HG02798 (cell line): ENCODE measurements around the gene PLIN5.

Experiments
- ATAC-seq: cut with Tn5 transposase; IDR thresholded peaks from one replicate; pipeline ENCODE4 v1.9.1; 2021; ENCODE audit warnings: mild to moderate bottlenecking; ENCODE audit not compliant: unreplicated experiment, poor library complexity

PLIN5 gene

GRCh38 chr19:4524808-4525562 is 10.0 kb downstream of the PLIN5 start:
- no peak for ATAC-seq

GRCh38 chr19:4523306-4524110 is 11.5 kb downstream of the PLIN5 start:
- no peak for ATAC-seq

GRCh38 chr19:4522291-4523002 is 12.6 kb downstream of the PLIN5 start:
- no peak for ATAC-seq

GRCh38 chr19:4521888-4522242 is 13.2 kb downstream of the PLIN5 start:
- ATAC-seq, result no peak

- ATAC-seq, result no peak
These were observed 13.7 kb downstream of the PLIN5 start for GRCh38 chr19:4521170-4521887.

GRCh38 chr19:4519521-4520277 is 15.3 kb downstream of the PLIN5 start:
- no peak for ATAC-seq

- no peak for ATAC-seq
These were observed 15.9 kb downstream of the PLIN5 start for GRCh38 chr19:4519172-4519496.

- no peak for ATAC-seq
These were observed 16.5 kb downstream of the PLIN5 start, which contains the start of gene PLIN4 for GRCh38 chr19:4518345-4519171. TSS of gene PLIN4 (minus strand) at chr19:4518486. CDS start at chr19:4518272, 214 bp downstream.

- no peak for ATAC-seq
These were observed 17.5 kb downstream of the PLIN5 start for GRCh38 chr19:4517451-4518057.

GRCh38 chr19:4516939-4517300 is 18.1 kb downstream of the PLIN5 start:
- no peak for ATAC-seq

- ATAC-seq, result no peak
These were observed 18.7 kb downstream of the PLIN5 start for GRCh38 chr19:4516199-4516938.

GRCh38 chr19:4515732-4516131 is 19.3 kb downstream of the PLIN5 start:
- no peak for ATAC-seq

GRCh38 chr19:4513248-4513647 is 21.8 kb downstream of the PLIN5 start:
- no peak for ATAC-seq

GRCh38 chr19:4512070-4512469 is 23.0 kb downstream of the PLIN5 start:
- no peak for ATAC-seq

GRCh38 chr19:4511300-4512054 is 23.5 kb downstream of the PLIN5 start:
- ATAC-seq, result no peak

- ATAC-seq, result no peak
These were observed 24.4 kb downstream of the PLIN5 start for GRCh38 chr19:4510435-4511255.
